ENCODE results near the gene SDHAF1.
"Not testable (repeated sequence)": the region's sequence is repeated elsewhere in the genome, so short reads cannot be mapped to it uniquely, and the experiment has no call there.

DNA sequence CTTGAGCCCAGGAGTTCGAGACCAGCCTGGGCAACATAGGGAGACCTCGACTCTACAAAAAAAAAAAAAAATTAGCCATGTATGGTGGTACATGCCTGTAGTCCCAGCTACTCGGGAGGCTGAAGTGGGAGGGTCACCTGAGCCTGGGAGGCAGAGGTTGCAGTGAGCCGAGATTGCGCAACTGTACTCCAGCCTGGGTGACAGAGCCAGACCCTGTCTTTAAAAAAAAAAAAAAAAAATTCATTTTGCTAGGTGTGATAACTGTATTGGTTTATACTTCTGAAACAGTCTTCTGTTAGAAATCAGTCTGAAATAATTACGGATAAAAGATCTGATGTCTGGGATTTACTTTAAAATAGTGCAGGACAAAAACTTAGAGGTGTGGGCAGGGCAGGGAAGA is 46.1 kb downstream of the SDHAF1 start:
- TF ChIP-seq, protein P1, sequence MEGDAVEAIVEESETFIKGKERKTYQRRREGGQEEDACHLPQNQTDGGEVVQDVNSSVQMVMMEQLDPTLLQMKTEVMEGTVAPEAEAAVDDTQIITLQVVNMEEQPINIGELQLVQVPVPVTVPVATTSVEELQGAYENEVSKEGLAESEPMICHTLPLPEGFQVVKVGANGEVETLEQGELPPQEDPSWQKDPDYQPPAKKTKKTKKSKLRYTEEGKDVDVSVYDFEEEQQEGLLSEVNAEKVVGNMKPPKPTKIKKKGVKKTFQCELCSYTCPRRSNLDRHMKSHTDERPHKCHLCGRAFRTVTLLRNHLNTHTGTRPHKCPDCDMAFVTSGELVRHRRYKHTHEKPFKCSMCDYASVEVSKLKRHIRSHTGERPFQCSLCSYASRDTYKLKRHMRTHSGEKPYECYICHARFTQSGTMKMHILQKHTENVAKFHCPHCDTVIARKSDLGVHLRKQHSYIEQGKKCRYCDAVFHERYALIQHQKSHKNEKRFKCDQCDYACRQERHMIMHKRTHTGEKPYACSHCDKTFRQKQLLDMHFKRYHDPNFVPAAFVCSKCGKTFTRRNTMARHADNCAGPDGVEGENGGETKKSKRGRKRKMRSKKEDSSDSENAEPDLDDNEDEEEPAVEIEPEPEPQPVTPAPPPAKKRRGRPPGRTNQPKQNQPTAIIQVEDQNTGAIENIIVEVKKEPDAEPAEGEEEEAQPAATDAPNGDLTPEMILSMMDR (IDR thresholded peaks at IDR 0.05; ENCODE audit: poor library complexity) = not testable (repeated sequence)
- not testable (repeated sequence) for TF ChIP-seq EZH2 (IDR thresholded peaks at IDR 0.05; ENCODE audit: borderline replicate concordance)
